ENCODE measurements around the gene HTR4. TPM values are rescaled to one million over a fixed set of nuclear protein-coding genes. Genes with fewer than 3 reads are reported as not detected.

The HTR4 gene
- total RNA-seq, 1 experiment from 2014 or later: not detected

DNA sequence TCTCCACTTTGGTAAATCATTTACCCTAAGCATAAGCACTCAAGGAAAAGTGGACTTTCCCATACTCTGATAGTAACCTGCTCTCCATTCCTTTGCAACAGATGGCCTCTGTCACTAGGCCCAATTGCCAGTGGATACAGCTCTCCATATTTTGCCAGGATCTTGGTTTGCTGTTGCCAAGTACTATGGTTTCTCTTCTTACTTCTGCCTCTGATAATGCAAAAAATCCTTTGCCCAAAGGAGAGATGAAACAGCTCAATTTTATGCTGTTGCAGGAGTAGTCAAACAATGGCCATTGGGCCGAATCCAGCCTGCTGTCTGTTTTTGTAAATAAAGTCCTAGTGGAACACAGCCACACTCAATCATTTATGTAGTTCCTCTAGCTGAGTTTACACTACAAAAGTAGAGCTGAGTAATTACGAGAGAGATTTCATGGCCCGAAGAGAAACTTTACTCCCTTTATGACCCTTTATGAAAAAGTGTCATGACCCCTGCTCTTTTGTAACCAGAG is 92.5 kb downstream of the HTR4 start:
- TF ChIP-seq, protein P1, sequence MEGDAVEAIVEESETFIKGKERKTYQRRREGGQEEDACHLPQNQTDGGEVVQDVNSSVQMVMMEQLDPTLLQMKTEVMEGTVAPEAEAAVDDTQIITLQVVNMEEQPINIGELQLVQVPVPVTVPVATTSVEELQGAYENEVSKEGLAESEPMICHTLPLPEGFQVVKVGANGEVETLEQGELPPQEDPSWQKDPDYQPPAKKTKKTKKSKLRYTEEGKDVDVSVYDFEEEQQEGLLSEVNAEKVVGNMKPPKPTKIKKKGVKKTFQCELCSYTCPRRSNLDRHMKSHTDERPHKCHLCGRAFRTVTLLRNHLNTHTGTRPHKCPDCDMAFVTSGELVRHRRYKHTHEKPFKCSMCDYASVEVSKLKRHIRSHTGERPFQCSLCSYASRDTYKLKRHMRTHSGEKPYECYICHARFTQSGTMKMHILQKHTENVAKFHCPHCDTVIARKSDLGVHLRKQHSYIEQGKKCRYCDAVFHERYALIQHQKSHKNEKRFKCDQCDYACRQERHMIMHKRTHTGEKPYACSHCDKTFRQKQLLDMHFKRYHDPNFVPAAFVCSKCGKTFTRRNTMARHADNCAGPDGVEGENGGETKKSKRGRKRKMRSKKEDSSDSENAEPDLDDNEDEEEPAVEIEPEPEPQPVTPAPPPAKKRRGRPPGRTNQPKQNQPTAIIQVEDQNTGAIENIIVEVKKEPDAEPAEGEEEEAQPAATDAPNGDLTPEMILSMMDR (conservative IDR thresholded peaks at IDR 0.05): no peak
- Histone ChIP-seq H3K79me1 (ENCODE audit: insufficient read depth, low read depth, low read length, poor library complexity, severe bottlenecking) (no peaks in the 10 kb centered on the region), H3K56ac (ENCODE audit: insufficient read length, low read depth, low read length) (no peak overlapping the region), H2BK120ac (ENCODE audit: low read depth, low read length, poor library complexity, severe bottlenecking) (no peak overlapping the region), H3K27me3 (ENCODE audit: insufficient read depth, low read length) (no peaks in the 10 kb centered on the region), H3K14ac (ENCODE audit: insufficient read depth, low read length) (no peak overlapping the region), H3K4me2 (ENCODE audit: insufficient read depth, insufficient read length, low read length) (no peak overlapping the region), H2AK5ac (ENCODE audit: insufficient read length, low read length) (no peak overlapping the region), H3K18ac (ENCODE audit: insufficient read length, low read depth, low read length) (no peak overlapping the region), H2BK5ac (ENCODE audit: insufficient read length, low read length) (no peak overlapping the region), H3K23ac (ENCODE audit: insufficient read length, low read depth, low read length) (no peak overlapping the region), H2BK20ac (ENCODE audit: low read depth, low read length, poor library complexity, severe bottlenecking) (no peak overlapping the region), H3K4me1 (ENCODE audit: insufficient read depth, low read length) (peaks cover 7% of the 10 kb centered on the region; the same call in 1 of the 2 replicates), H2AFZ (ENCODE audit: low read length) (no peak overlapping the region), H3K27ac (ENCODE audit: insufficient read length, low read depth, low read length) (no peak overlapping the region), H4K20me1 (ENCODE audit: control insufficient read depth, insufficient read depth, insufficient read length) (no peaks in the 10 kb centered on the region), H2BK12ac (ENCODE audit: insufficient read length, low read depth, low read length) (no peak overlapping the region), H3K9me3 (ENCODE audit: control insufficient read depth, low read depth, low read length) (no peaks in the 10 kb centered on the region), H2BK15ac (ENCODE audit: low read depth, low read length) (no peak overlapping the region), H4K91ac (ENCODE audit: insufficient read length, low read depth, low read length) (no peak overlapping the region), H3K4ac (ENCODE audit: low read depth, low read length) (no peak overlapping the region), H3K79me2 (ENCODE audit: insufficient read depth, low read length) (no peaks in the 10 kb centered on the region), H4K5ac (ENCODE audit: insufficient read length, low read depth, low read length) (no peak overlapping the region), H3T11ph (ENCODE audit: low read length) (no peak overlapping the region), H4K8ac (replicated peaks; ENCODE audit: insufficient read length, low read depth, low read length) (no peak overlapping the region), H3K23me2 (ENCODE audit: insufficient read length, low read depth, low read length, poor library complexity, severe bottlenecking) (no peaks in the 10 kb centered on the region), H3K9ac (ENCODE audit: extremely low read depth, insufficient read length, low read length) (no peak overlapping the region)
- Mint-ChIP-seq H3K4me1 (peaks cover 17% of the 10 kb centered on the region in 2 experiments), H3K27ac (no peak overlapping the region), H3K27me3 (ENCODE audit: low read depth) (peaks cover 12% of the 10 kb centered on the region), H3K4me3 (no peak overlapping the region), H3K9me3 (no peaks in the 10 kb centered on the region; a peak in 1 of 5 replicates), H3K36me3 (ENCODE audit: insufficient read depth in 1 of 3, low read depth in 3 of 3) (no peaks in the 10 kb centered on the region)
- no CpG with 5 or more reads among the region's 3 CpGs for WGBS (ENCODE audit: extremely low coverage, insufficient read length, low lambda C conversion rate)
- no peak for DNase-seq
